ENCODE data around the gene PRKCQ. TPM values are rescaled to one million over a fixed set of nuclear protein-coding genes. Genes with fewer than 3 reads are reported as not detected.
A peak's percentile ranks its signal among the peaks of the same experiment; 100 is the strongest.

The PRKCQ gene
- total and polyA plus RNA-seq, 7 donors: 6.6 to 76.3 (median 33.8) TPM

DNA sequence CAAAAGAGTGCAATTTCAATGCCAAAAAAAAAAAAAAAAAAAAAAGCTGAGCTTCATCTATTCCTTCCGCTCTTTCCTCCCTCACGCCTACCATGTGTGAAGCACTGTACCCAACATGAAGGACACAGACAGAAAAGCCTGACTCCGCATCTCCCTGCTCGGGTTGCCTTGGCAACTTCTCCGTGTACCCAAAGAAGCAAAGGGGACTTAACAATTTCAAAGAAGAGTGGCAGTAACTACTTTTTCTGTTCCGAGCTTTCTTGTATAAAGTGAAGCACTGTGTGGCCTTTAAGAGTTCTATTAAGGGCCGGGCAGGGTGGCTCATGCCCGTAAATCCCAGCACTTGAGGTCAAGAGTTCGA, 177.7 kb downstream of the PRKCQ start:
- Histone ChIP-seq H3K4me3 (no peak overlapping the region), H3K9me3 (no peaks in the 10 kb centered on the region), H3K27ac (no peak overlapping the region), H3K27me3 (ENCODE audit: insufficient read depth in 3 of 3, low read length in 2 of 3) (no peaks in the 10 kb centered on the region), H3K36me3 (ENCODE audit: insufficient read depth in 1 of 2, low read depth in 1 of 2) (no peaks in the 10 kb centered on the region), H3K4me1 (peaks cover 28% of the 10 kb centered on the region)
- intact Hi-C loops (cut with DNase I): loop anchor here (5.0 kb wide), 5 partner anchors 190 to 385 kb away; partner anchors contain the start of genes RBM17 (in 2 of the 2) and PFKFB3 (in 1 of the 2)
- WGBS, 3 donors: 68 to 74% (median 71%) methylated on average over 9 of the region's 9 CpGs
- no peak for DNase-seq
- no peak for ATAC-seq
- TF ChIP-seq, protein P1, sequence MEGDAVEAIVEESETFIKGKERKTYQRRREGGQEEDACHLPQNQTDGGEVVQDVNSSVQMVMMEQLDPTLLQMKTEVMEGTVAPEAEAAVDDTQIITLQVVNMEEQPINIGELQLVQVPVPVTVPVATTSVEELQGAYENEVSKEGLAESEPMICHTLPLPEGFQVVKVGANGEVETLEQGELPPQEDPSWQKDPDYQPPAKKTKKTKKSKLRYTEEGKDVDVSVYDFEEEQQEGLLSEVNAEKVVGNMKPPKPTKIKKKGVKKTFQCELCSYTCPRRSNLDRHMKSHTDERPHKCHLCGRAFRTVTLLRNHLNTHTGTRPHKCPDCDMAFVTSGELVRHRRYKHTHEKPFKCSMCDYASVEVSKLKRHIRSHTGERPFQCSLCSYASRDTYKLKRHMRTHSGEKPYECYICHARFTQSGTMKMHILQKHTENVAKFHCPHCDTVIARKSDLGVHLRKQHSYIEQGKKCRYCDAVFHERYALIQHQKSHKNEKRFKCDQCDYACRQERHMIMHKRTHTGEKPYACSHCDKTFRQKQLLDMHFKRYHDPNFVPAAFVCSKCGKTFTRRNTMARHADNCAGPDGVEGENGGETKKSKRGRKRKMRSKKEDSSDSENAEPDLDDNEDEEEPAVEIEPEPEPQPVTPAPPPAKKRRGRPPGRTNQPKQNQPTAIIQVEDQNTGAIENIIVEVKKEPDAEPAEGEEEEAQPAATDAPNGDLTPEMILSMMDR (IDR thresholded peaks at IDR 0.05): no peak

DNA sequence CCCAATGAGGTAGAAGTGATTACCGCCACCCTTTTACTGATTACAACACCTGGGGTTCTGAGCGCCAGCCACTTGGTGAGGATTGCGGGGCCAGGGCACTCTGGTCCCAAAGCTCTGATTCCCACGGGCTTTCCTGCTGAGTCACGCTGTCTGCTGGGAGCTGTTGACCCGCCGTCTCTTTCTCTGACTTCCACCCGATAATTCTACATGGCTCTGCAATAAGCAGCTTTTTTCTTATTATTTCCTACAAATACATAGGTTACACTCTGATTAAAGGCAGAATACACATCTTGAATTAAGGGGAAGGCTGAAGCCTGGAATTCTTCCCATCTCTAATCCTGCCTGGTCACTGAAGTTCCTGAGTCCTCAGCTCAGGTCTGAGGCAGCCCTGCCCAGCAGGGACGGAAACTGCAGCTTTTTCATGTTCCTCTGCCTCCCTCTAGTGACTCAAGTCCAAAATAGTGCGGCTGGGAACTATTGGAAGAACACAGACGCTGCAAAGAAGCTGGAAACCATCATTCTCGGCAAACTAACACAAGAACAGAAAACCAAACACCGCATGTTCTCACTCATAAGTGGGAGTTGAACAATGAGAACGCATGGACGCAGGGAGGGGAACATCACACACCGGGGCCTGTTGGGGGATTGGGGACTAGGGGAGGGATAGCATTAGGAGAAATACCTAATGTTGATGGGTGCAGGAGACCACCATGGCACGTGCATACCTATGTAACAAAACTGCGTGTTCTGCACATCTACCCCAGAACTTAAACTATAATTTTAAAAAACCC, 178.3 kb downstream of the PRKCQ start:
- no peaks in the 10 kb centered on the region for H3K27me3 ChIP-seq (ENCODE audit: insufficient read depth in 3 of 3, low read length in 2 of 3)
- TF ChIP-seq, protein P1 (IDR thresholded peaks at IDR 0.05): peak; percentile 75
- H3K4me1 ChIP-seq: peaks cover 28% of the 10 kb centered on the region
- peak overlapping the region; percentile 75 for H3K27ac ChIP-seq
- H3K4me3 ChIP-seq: peak overlapping the region; percentile 63
- WGBS, 3 donors: 8 to 10% (median 9%) methylated on average over 18 of the region's 18 CpGs
- intact Hi-C loops (cut with DNase I): loop anchor here (2.0 to 5.0 kb wide), 6 partner anchors 189 to 387 kb away; partner anchors contain the start of genes RBM17 (in 2 of the 2) and PFKFB3 (in 1 of the 2)
- H3K9me3 ChIP-seq: no peaks in the 10 kb centered on the region
- DNase-seq: peak; percentile 60 to 80
- ATAC-seq: peak; percentile 94 to 96 (median 94)
- no peaks in the 10 kb centered on the region for H3K36me3 ChIP-seq (ENCODE audit: insufficient read depth in 1 of 2, low read depth in 1 of 2)

DNA sequence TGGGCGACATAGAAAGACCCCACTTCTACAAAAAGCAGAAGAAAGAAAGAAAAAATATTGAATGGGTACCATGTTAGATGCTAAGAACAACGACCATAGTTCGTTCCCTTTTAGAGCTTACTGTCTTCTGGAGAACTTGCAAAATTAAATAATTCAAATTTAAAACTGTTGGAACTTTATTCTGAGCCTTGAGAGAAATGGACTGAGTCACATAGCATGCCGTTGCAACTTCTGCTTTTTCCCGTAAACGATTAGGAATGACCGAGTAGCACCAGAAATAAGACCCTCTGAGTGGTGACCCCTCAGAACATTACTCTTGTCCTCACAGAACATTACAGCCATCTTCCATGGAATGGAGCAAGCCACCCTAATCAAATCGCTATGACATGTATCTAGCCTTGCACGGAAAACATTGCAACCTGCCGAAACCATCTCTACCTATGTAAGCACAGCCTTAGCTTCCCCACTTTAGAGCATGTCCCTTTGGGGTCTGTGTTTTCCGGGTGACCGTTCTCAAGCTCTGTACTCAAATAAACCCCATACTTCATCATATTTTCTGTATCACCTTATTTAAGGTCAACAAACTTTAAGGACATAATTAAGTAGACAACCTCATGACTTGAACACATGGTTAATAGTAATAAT, 179.1 kb downstream of the PRKCQ start:
- Histone ChIP-seq H3K4me1 (peaks cover 28% of the 10 kb centered on the region), H3K4me3 (peak overlapping the region; percentile 63), H3K27ac (peak overlapping the region; percentile 75), H3K9me3 (no peaks in the 10 kb centered on the region), H3K36me3 (ENCODE audit: insufficient read depth in 1 of 2, low read depth in 1 of 2) (no peaks in the 10 kb centered on the region), H3K27me3 (ENCODE audit: insufficient read depth in 3 of 3, low read length in 2 of 3) (no peaks in the 10 kb centered on the region)
- WGBS, 3 donors: 83 to 89% (median 83%) methylated on average over 12 of the region's 12 CpGs
- TF ChIP-seq, protein P1 (IDR thresholded peaks at IDR 0.05): no peak
- DNase-seq (no peak), ATAC-seq (peak in 2 of 4 donors; percentile 4 to 7)
- intact Hi-C loops (cut with DNase I): loop anchor here (2.0 to 5.0 kb wide), 6 partner anchors 189 to 386 kb away; partner anchors contain the start of genes RBM17 (in 2 of the 2) and PFKFB3 (in 1 of the 2)

DNA sequence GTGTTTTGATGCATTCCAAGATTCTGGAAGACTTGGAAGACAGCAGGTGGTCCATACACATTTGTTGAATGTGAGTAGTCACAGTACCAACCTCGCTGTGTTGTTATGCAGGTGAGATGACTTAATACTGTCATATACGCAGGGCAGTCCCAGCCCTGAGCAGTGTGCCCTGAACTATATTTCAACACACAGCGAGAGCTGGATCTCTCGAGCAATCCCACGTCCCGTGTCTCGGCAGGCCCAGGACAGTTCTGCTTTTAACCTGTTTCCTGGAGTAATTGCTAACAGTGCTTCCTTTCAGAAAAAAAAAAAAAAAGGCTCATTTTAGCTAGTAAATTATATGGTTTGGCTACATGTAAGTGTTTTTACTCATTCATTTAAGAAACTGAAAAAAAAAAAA, 179.7 kb downstream of the PRKCQ start:
- DNase-seq: no peak
- ATAC-seq: no peak
- intact Hi-C loops (cut with DNase I): loop anchor here (2.0 to 5.0 kb wide), 6 partner anchors 188 to 386 kb away; partner anchors contain the start of genes RBM17 (in 2 of the 2) and PFKFB3 (in 1 of the 2)
- no peak overlapping the region for H3K27ac ChIP-seq
- TF ChIP-seq, protein P1 (IDR thresholded peaks at IDR 0.05): no peak
- peaks cover 28% of the 10 kb centered on the region for H3K4me1 ChIP-seq
- no peak overlapping the region for H3K4me3 ChIP-seq
- no peaks in the 10 kb centered on the region for H3K36me3 ChIP-seq (ENCODE audit: insufficient read depth in 1 of 2, low read depth in 1 of 2)
- H3K9me3 ChIP-seq: no peaks in the 10 kb centered on the region
- 83 to 88% (median 85%) methylated on average over 7 of the region's 7 CpGs for WGBS, 3 donors
- H3K27me3 ChIP-seq (ENCODE audit: insufficient read depth in 3 of 3, low read length in 2 of 3): no peaks in the 10 kb centered on the region
